Epithelial cell of proximal tubule (primary cell): Measurements from ENCODE around the gene TMEM129. TPM values are rescaled to one million over a fixed set of nuclear protein-coding genes. Genes with fewer than 3 reads are reported as not detected.
"Not testable (repeated sequence)": the region's sequence is repeated elsewhere in the genome, so short reads cannot be mapped to it uniquely, and the experiment has no call there.

Source experiments
- DNase-seq: peaks from one replicate; pipeline ENCODE4 v3.0.0-alpha.2; 2011; ENCODE audit warnings: low read depth
- H3K4me3 ChIP-seq: 2 replicates; pipeline ENCODE4 v1.5.1; 2011; ENCODE audit warnings: low read depth, mild to moderate bottlenecking, low read length
- CTCF ChIP-seq: conservative IDR thresholded peaks from 2 replicates; pipeline ENCODE4 v1.5.1; 2012; ENCODE audit warnings: low read depth, mild to moderate bottlenecking, low read length
- total RNA-seq: library from RNA; depleted of rRNA; stranded (reverse); fragments of >200 nt; gene quantifications from 2 replicates; pipeline ENCODE4 v1.2.3, GENCODE V29; 2015

The TMEM129 gene
- total RNA-seq, 1 donor from 2014 or later, result 50.9 TPM

GRCh38 chr4:1675802-1676137, 45.4 kb downstream of the TMEM129 start:
- no peak for DNase-seq
- no peak for TF ChIP-seq CTCF
- no peak overlapping the region for H3K4me3 ChIP-seq

- H3K4me3 ChIP-seq, result no peak overlapping the region
- TF ChIP-seq CTCF, result no peak
- DNase-seq, result no peak
These were observed 45.9 kb downstream of the TMEM129 start for GRCh38 chr4:1675136-1675801.

- TF ChIP-seq CTCF, result no peak
- no peak overlapping the region for H3K4me3 ChIP-seq
- DNase-seq, result no peak
These were observed 46.4 kb downstream of the TMEM129 start for GRCh38 chr4:1674682-1675081.

GRCh38 chr4:1673671-1674070, 47.5 kb downstream of the TMEM129 start:
- H3K4me3 ChIP-seq, result no peak overlapping the region
- DNase-seq, result no peak
- TF ChIP-seq CTCF, result no peak

GRCh38 chr4:1671011-1671410, 50.1 kb downstream of the TMEM129 start:
- H3K4me3 ChIP-seq, DNase-seq: not testable (repeated sequence)

GRCh38 chr4:1670279-1670678, 50.8 kb downstream of the TMEM129 start:
- no peak for TF ChIP-seq CTCF
- no peak for DNase-seq
- H3K4me3 ChIP-seq, result no peak overlapping the region

GRCh38 chr4:1669850-1670249, 51.3 kb downstream of the TMEM129 start:
- TF ChIP-seq CTCF, result no peak

GRCh38 chr4:1669270-1669669, 51.9 kb downstream of the TMEM129 start:
- no peak for DNase-seq
- no peak for TF ChIP-seq CTCF
- no peak overlapping the region for H3K4me3 ChIP-seq

More at GRCh38 chr4:1669850-1670249, 51.3 kb downstream of the TMEM129 start:
- no peak for DNase-seq
- H3K4me3 ChIP-seq, result no peak overlapping the region
